GM23248 (cell line): ENCODE results near the gene COL17A1.

Experiments used
- EZH2 ChIP-seq: fragments of 200-600 bp; sonication (generic); IDR thresholded peaks from 2 replicates; pipeline ENCODE4 v1.6.1; 2018; ENCODE audit warnings: antibody characterized with exemption, mild to moderate bottlenecking; ENCODE audit not compliant: insufficient read depth, poor library complexity, severe bottlenecking
- EZH2phosphoT487 ChIP-seq: fragments of 200-600 bp; sonication (generic); IDR thresholded peaks from 2 replicates; pipeline ENCODE4 v1.6.1; 2018; ENCODE audit warnings: antibody characterized with exemption, moderate library complexity, mild to moderate bottlenecking, low read depth; ENCODE audit not compliant: insufficient read depth

DNA sequence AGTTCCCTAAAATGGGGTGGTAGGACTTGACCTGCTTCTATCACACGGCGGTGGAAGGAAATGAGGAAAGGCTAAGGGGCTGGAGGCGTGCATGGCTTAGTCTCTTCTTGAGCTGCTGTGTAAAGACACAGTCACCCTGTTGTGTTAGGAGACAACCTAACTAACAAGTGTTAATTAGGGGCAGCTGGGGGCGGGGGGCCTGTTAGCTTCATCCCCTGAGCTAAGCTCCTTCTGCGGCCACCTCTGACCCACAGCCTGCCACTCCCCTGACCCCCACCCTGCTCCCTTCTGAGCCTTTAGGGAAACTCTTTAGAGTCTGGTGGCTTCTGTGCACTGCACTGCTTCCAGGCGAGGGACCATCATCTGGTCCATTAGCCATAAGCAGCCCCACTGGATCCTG is 28.0 kb downstream of the COL17A1 start:
- no peak for TF ChIP-seq EZH2
- no peak for TF ChIP-seq EZH2phosphoT487
